ENCODE measurements around the gene EPB41L5.
"Not testable (repeated sequence)": the region's sequence is repeated elsewhere in the genome, so short reads cannot be mapped to it uniquely, and the experiment has no call there.

Gene EPB41L5

DNA sequence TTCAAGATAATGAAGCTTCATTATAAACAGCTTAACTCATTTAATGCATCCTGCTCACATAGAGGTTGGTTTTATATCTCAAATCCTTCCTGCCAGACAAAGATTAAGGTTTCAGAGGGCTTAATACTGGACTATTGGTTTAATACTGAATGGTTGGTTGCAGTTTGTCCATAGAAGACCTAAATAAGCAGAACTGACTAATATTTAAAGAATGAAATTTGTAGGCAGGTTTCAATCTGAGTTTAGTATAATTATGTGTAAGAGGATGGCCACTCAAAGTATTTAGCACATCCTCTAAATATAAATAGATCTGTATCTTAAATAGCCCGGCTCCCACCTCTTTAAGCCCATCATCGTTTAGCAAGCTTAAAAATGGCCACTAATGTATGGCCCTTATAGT is 92.5 kb downstream of the EPB41L5 start:
- DNase-seq = no peak

GRCh38 chr2:120108049-120108448 is 95.2 kb downstream of the EPB41L5 start:
- DNase-seq = no peak

GRCh38 chr2:120108749-120109148 is 95.9 kb downstream of the EPB41L5 start:
- DNase-seq = no peak

GRCh38 chr2:120109186-120110061 is 96.5 kb downstream of the EPB41L5 start:
- DNase-seq = no peak

DNA sequence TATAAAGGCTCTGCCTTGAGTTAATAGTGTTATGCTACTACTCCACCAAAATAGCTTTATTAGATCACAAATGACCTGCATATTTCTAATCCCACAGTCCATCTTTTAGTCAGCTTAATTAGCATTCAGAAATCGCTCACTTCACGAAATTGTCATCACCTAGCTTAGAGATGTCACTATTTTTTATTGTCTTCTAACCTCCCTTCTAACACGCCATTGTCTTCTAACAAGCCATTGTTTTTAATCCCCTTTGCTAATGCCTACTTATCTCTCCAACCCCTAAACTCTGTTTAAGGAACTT is 97.1 kb downstream of the EPB41L5 start:
- DNase-seq = no peak

- no peak for DNase-seq
Measured at GRCh38 chr2:120110507-120110906, 97.6 kb downstream of the EPB41L5 start.

GRCh38 chr2:120111193-120111592 is 98.3 kb downstream of the EPB41L5 start:
- no peak for DNase-seq

- DNase-seq = no peak
Measured at GRCh38 chr2:120118018-120118417, 105.1 kb downstream of the EPB41L5 start.

DNA sequence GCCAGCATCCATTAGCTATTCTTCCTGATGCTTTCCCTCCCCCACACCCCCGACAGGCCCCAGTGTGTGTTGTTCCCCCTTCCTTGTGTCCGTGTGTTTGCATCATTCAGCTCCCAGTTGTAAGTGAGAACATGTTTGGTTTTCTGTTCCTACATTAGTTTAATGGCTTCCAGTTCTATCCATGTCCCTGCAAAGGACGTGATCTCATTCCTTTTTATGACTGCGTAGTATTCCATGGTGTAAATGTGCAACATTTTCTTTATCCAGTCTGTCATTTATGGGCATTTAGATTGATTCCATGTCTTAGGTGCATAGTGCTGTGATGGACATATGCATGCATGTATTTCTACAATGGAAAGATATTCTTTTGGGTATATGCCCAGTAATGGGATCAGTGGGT is 105.6 kb downstream of the EPB41L5 start:
- DNase-seq = no peak

- DNase-seq = not testable (repeated sequence)
Measured at GRCh38 chr2:120121337-120121736, 108.5 kb downstream of the EPB41L5 start.

DNA sequence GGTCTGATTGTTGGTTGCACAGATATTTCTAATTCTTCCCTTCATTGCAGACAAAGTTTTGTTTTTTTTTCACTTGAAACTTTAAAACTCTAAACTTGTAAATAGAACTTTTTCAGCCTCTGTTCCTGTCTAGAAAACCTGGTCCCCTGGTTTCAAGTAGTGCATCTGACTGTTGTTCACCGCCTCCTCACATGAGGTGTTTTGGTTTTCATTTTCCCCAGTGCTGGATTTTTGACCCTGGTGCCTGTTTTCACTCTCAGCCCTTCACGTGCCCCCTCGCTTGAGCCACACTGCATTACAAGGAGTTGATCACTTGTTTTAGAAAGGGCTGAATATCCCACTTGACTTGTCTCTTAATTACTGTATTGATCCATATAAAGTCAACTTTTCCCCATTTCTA is 110.2 kb downstream of the EPB41L5 start:
- DNase-seq = no peak

DNA sequence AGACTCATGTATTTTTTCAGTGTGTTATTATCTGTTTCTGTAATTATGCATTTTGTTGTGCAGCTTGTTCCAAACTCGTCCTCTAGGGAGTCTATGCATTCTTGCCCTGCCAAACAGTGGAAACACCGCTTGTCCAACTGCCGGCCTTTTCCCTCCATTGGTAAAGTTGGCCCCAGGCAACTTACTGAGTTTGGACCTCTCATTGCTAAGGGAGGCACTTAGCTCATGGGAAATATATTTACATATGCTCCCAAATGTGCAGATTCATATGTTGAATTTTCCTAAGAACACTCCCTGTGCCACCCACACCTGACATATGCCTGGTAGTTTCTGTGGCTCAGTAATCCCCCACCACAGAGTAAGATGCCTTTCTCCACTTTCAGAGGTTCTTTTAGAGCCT is 112.3 kb downstream of the EPB41L5 start:
- no peak for DNase-seq

DNA sequence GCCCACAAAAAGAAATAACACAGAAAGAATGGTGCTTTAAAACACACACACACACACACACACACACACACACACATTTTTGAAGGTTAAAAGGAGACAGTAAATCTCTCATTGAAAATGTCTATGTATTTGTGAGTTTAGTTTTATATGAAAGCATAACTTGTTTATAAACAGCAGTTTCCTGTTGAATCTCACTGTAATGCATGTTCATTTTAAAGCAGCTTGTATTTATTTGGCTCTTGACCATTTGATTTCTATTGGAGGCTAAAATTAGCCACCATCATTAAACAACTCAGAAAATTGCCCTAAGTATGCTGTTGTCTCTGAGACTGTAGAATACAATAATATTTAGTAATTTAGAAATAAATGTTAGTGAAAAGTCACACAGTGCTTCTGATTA is 115.3 kb downstream of the EPB41L5 start:
- DNase-seq = no peak

GRCh38 chr2:120132190-120132589 is 119.3 kb downstream of the EPB41L5 start:
- no peak for DNase-seq

GRCh38 chr2:120132691-120133090 is 119.8 kb downstream of the EPB41L5 start:
- DNase-seq = no peak

GRCh38 chr2:120133572-120134244 is 120.8 kb downstream of the EPB41L5 start:
- DNase-seq = no peak

DNA sequence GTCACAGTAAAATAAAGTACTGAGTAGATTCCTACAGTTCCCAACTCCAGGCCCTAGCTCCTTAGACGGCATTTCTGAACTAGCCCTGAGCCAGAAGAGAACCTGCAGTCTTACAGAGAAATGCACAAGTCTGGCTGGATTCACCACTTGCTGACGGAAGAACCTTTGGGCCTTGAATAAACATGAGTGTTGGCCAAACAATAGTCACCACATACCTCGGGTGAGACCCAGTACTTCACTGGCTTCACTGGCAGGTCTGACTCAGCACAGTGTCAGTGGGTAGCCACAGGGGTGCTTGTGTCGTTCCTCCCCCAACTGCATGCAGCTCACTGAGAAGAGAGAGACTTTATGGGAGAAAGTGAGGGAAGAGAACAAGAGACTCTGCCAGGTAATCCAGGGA is 121.4 kb downstream of the EPB41L5 start:
- no peak for DNase-seq

GRCh38 chr2:120135013-120135412 is 122.1 kb downstream of the EPB41L5 start:
- DNase-seq = not testable (repeated sequence)

DNA sequence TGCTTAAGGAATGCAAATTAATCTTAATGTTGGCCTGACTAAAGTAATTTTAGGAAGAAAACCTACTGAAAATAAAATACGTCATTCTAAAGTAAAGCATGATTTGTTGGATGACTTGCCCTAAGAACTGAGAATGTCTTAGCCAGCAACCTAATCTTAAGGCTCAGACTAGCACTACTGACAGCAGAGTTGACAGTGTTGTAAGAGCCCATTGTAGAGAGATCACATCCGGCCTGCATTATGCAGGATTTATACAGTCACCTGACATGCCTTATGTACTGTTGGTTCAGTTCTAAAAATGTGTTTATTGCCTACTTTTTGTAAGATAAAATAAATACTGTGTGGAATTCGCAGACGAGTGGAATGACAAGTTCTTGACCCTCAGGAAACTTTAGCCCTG is 128.0 kb downstream of the EPB41L5 start:
- no peak for DNase-seq

DNA sequence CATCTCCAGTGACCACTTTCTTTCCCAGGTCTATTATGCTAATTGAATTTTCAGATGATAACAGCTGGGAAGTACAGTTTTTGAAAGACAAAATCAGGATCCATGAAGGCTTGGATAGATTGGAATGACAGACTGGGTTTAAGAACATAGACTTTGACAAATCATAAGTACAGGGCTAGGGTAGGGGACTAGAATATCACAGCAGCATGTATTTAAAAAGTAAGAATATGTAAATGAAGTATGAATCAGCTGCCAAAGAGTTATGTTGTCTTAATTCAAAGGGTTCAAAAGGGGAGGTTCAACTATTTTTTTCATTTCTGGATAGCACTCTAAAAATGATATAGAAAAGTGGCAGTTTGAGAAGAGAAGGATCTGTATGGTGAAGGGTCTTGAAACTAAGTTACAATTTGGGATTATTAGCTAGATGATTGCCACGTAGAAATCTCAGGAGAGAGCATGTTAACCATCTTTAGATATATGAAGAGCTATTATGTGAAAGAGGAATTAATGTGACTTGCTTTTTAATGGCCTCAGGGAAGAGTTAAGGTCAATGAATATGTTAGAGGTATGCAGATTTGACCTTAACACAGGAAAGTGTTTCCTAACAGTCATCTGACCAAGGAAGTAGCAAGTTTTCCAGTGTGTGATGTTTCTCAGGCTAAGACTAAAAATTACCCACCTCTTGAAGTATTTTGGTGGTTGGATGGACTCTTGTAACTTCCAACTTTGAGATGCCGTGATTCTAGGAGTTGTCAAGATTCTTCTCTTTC is 128.6 kb downstream of the EPB41L5 start:
- no peak for DNase-seq

- no peak for DNase-seq
Measured at GRCh38 chr2:120142528-120143219, 129.8 kb downstream of the EPB41L5 start.

DNA sequence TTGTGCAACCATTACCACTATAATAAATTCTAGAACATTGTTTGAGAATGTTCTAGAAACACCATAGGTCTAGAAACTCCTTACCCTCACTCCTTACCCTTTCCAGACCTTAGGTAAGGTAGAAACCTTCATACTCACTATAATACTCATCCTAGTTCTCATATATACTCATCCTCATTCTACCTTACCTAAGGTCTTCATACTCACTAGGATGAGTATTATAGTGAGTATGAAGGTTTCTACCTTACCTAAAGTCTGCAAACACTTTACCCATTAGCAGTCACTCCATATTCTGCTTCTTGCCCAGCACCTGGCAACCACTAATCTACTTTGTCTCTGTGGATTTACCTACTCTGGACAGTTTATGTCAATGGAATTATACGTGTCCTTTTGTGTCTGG is 135.4 kb downstream of the EPB41L5 start:
- no peak for DNase-seq

- DNase-seq = no peak
Measured at GRCh38 chr2:120148669-120149068, 135.8 kb downstream of the EPB41L5 start.
